ENCODE measurements around the gene CCDC9. TPM values are rescaled to one million over a fixed set of nuclear protein-coding genes. Genes with fewer than 3 reads are reported as not detected.
A peak's percentile ranks its signal among the peaks of the same experiment; 100 is the strongest.

CCDC9 gene
- total RNA-seq, 1 experiment from 2014 or later = 36.9 TPM

GRCh38 chr19:47258895-47259555 lies 2.7 kb downstream of the CCDC9 start:
- Histone ChIP-seq H3K4me1 (ENCODE audit: insufficient read depth, low read length) (no peaks in the 10 kb centered on the region), H3K14ac (ENCODE audit: insufficient read depth, low read length) (no peak overlapping the region), H3K79me2 (ENCODE audit: insufficient read depth, low read length) (no peaks in the 10 kb centered on the region), H2AK5ac (ENCODE audit: insufficient read length, low read length) (no peak overlapping the region), H3K79me1 (ENCODE audit: insufficient read depth, low read depth, low read length, poor library complexity, severe bottlenecking) (no peaks in the 10 kb centered on the region), H4K91ac (ENCODE audit: insufficient read length, low read depth, low read length) (no peak overlapping the region), H3K4ac (ENCODE audit: low read depth, low read length) (no peak overlapping the region), H3K23ac (ENCODE audit: insufficient read length, low read depth, low read length) (no peak overlapping the region), H3K9ac (ENCODE audit: extremely low read depth, insufficient read length, low read length) (no peak overlapping the region), H3K27me3 (ENCODE audit: insufficient read depth, low read length) (no peaks in the 10 kb centered on the region), H2AFZ (ENCODE audit: low read length) (no peak overlapping the region), H2BK15ac (ENCODE audit: low read depth, low read length) (no peak overlapping the region), H3K56ac (ENCODE audit: insufficient read length, low read depth, low read length) (no peak overlapping the region), H3K9me3 (ENCODE audit: control insufficient read depth, low read depth, low read length) (no peaks in the 10 kb centered on the region), H3K4me2 (ENCODE audit: insufficient read depth, insufficient read length, low read length) (no peak overlapping the region), H2BK12ac (ENCODE audit: insufficient read length, low read depth, low read length) (no peak overlapping the region), H2BK120ac (ENCODE audit: low read depth, low read length, poor library complexity, severe bottlenecking) (no peak overlapping the region), H2BK20ac (ENCODE audit: low read depth, low read length, poor library complexity, severe bottlenecking) (no peak overlapping the region), H4K20me1 (ENCODE audit: control insufficient read depth, insufficient read depth, insufficient read length) (no peaks in the 10 kb centered on the region), H2BK5ac (ENCODE audit: insufficient read length, low read length) (no peak overlapping the region), H3K18ac (ENCODE audit: insufficient read length, low read depth, low read length) (no peak overlapping the region), H3T11ph (ENCODE audit: low read length) (no peak overlapping the region), H3K27ac (ENCODE audit: insufficient read length, low read depth, low read length) (no peak overlapping the region), H3K23me2 (ENCODE audit: insufficient read length, low read depth, low read length, poor library complexity, severe bottlenecking) (peaks cover 12% of the 10 kb centered on the region), H4K5ac (ENCODE audit: insufficient read length, low read depth, low read length) (no peak overlapping the region), H4K8ac (replicated peaks; ENCODE audit: insufficient read length, low read depth, low read length) (no peak overlapping the region)
- no peak for TF ChIP-seq CTCF (conservative IDR thresholded peaks at IDR 0.05)
- Mint-ChIP-seq H3K27me3 (ENCODE audit: low read depth) (no peaks in the 10 kb centered on the region), H3K4me3 (peak overlapping the region; percentile 67 to 86; a peak in 4 of 5 replicates), H3K27ac (peak overlapping the region in 2 of 3 experiments; percentile 15 to 85; a peak in 3 of 7 replicates), H3K36me3 (ENCODE audit: insufficient read depth in 1 of 3, low read depth in 3 of 3) (peaks cover 35 to 54% (median 48%) of the 10 kb centered on the region in 3 experiments; a peak in 6 of 7 replicates), H3K9me3 (no peaks in the 10 kb centered on the region), H3K4me1 (peaks cover 12 to 23% of the 10 kb centered on the region in 2 experiments)
- DNase-seq = no peak
- WGBS (ENCODE audit: extremely low coverage, insufficient read length, low lambda C conversion rate) = no CpG with 5 or more reads among the region's 6 CpGs

Data from H9 (cell line).